Upper lobe of left lung (tissue), 6 donors: ENCODE measurements around the gene ZNF10. TPM values are rescaled to one million over a fixed set of nuclear protein-coding genes. Genes with fewer than 3 reads are reported as not detected.

Experiments
- ATAC-seq, 2 donors: fragments of 200-7000 bp; cut with Tn5 transposase; one replicate each; pipeline ENCODE4 v1.9.1; 2022; ENCODE audit warnings: mild to moderate bottlenecking in 2 of 2, moderate library complexity in 2 of 2; ENCODE audit not compliant: low FRiP score in 2 of 2
- DNase-seq, 2 donors: peaks; one replicate each; pipeline ENCODE4 v3.0.0-alpha.2; 2019 to 2020
- H3K27ac ChIP-seq, 4 donors: fragments of 200-600 bp; sonication (generic); one replicate each; pipeline ENCODE4 v1.5.1; 2016 to 2019
- H3K27me3 ChIP-seq, 4 donors: fragments of 200-600 bp; sonication (generic); one replicate each; pipeline ENCODE4 v1.5.1; 2017 to 2019
- H3K36me3 ChIP-seq, 4 donors: fragments of 200-600 bp; sonication (generic); one replicate each; pipeline ENCODE4 v1.5.1; 2016 to 2019
- H3K4me1 ChIP-seq, 4 donors: fragments of 200-600 bp; sonication (generic); one replicate each; pipeline ENCODE4 v1.5.1; 2018 to 2019
- H3K4me3 ChIP-seq, 4 donors: fragments of 200-600 bp; sonication (generic); one replicate each; pipeline ENCODE4 v1.5.1; 2017 to 2019; ENCODE audit warnings: mild to moderate bottlenecking in 2 of 4, moderate library complexity in 1 of 4
- H3K9me3 ChIP-seq, 4 donors: fragments of 200-600 bp; sonication (generic); one replicate each; pipeline ENCODE4 v1.5.1; 2018 to 2019
- CTCF ChIP-seq, 6 experiments: fragments of 450-650 bp in 4 of 6; fragments of 200-600 bp in 2 of 6; sonication (generic) in 2 of 6; IDR thresholded peaks; one replicate each; pipeline ENCODE4 v1.5.1; 2016 to 2019; ENCODE audit warnings: antibody characterized with exemption in 6 of 6
- EP300 ChIP-seq, 4 donors: sonication (generic); formaldehyde crosslinking; IDR thresholded peaks; one replicate each; pipeline ENCODE4 v1.5.1; 2017; ENCODE audit warnings: antibody characterized with exemption in 4 of 4, control low read depth in 2 of 4
- POLR2A ChIP-seq, 4 donors: fragments of 450-650 bp; IDR thresholded peaks; one replicate each; pipeline ENCODE4 v1.5.1; 2016 to 2017; ENCODE audit warnings: antibody characterized with exemption in 4 of 4, mild to moderate bottlenecking in 2 of 4
- POLR2AphosphoS5 ChIP-seq, 2 donors: sonication (generic); formaldehyde crosslinking; IDR thresholded peaks; one replicate each; pipeline ENCODE4 v1.5.1; 2017; ENCODE audit warnings: antibody characterized with exemption in 2 of 2
- WGBS, 2 donors: methylation state at CpG; one replicate each; pipeline ENCODE4 v1.1.5; 2017 to 2018; 5-methylcytosine and 5-hydroxymethylcytosine counted together
- total RNA-seq, 6 donors: library from RNA; depleted of rRNA in 4 of 6; stranded (reverse); fragments of >200 nt in 4 of 6; gene quantifications; one replicate each; pipeline versions ENCODE4 v1.1.0 to v1.2.1, GENCODE V29; 2016 to 2021
- donor health status: DM: no; HTN: no; CAD: no; lungs with moderate emphysema.
- donor health status: DM: no; HTN: yes; CAD: no; lungs with severe emphysema.

ZNF10 gene
- total RNA-seq, 6 donors from 2014 or later, result 1.1 to 16.8 (median 7.7) TPM

GRCh38 chr12:133145981-133146380, 15.6 kb downstream of the ZNF10 start:
- Histone ChIP-seq H3K27me3 (no peaks in the 10 kb centered on the region), H3K9me3 (peaks cover 60 to 99% (median 94%) of the 10 kb centered on the region in 4 donors), H3K27ac (no peak overlapping the region), H3K4me3 (no peak overlapping the region), H3K4me1 (no peaks in the 10 kb centered on the region), H3K36me3 (peaks cover 12 to 70% (median 41%) of the 10 kb centered on the region in 4 donors)
- WGBS, 2 donors, result 93 to 97% methylated on average over 2 of the region's 2 CpGs
- ATAC-seq (no peak), DNase-seq (no peak)
- TF ChIP-seq POLR2AphosphoS5 (IDR thresholded peaks at IDR 0.05) (no peak), POLR2A (IDR thresholded peaks at IDR 0.05) (no peak), CTCF (IDR thresholded peaks at IDR 0.05) (no peak), EP300 (IDR thresholded peaks at IDR 0.05) (no peak)

- no peak overlapping the region for H3K27ac ChIP-seq
- no peak for DNase-seq
- WGBS, 2 donors, result 93 to 95% methylated on average over 2 of the region's 2 CpGs
- H3K36me3 ChIP-seq, result peaks cover 35 to 62% (median 51%) of the 10 kb centered on the region in 4 donors
- no peak for TF ChIP-seq POLR2AphosphoS5 (IDR thresholded peaks at IDR 0.05)
- TF ChIP-seq EP300 (IDR thresholded peaks at IDR 0.05), result no peak
- no peak for TF ChIP-seq CTCF (IDR thresholded peaks at IDR 0.05)
- TF ChIP-seq POLR2A (IDR thresholded peaks at IDR 0.05), result no peak
- ATAC-seq, result no peak
- H3K9me3 ChIP-seq, result peaks cover 96 to 100% (median 99%) of the 10 kb centered on the region in 4 donors
- no peaks in the 10 kb centered on the region for H3K4me1 ChIP-seq
- H3K27me3 ChIP-seq, result no peaks in the 10 kb centered on the region
- no peak overlapping the region for H3K4me3 ChIP-seq
Measured at GRCh38 chr12:133156125-133156690, 25.8 kb downstream of the ZNF10 start.

GRCh38 chr12:133165776-133166175, 35.3 kb downstream of the ZNF10 start:
- Histone ChIP-seq H3K27me3 (no peaks in the 10 kb centered on the region), H3K27ac (no peak overlapping the region), H3K36me3 (no peaks in the 10 kb centered on the region), H3K4me3 (no peak overlapping the region), H3K4me1 (no peaks in the 10 kb centered on the region), H3K9me3 (peaks cover 32 to 93% (median 47%) of the 10 kb centered on the region in 4 donors)
- no peak for TF ChIP-seq POLR2AphosphoS5 (IDR thresholded peaks at IDR 0.05)
- WGBS, 2 donors, result 87 to 95% methylated on average over 3 of the region's 3 CpGs
- no peak for ATAC-seq
- DNase-seq, result no peak

GRCh38 chr12:133172491-133172890, 42.1 kb downstream of the ZNF10 start:
- TF ChIP-seq POLR2AphosphoS5 (IDR thresholded peaks at IDR 0.05) (no peak), POLR2A (IDR thresholded peaks at IDR 0.05) (no peak), CTCF (IDR thresholded peaks at IDR 0.05) (no peak), EP300 (IDR thresholded peaks at IDR 0.05) (no peak)
- WGBS, 2 donors, result 78 to 84% methylated on average over 1 of the region's 1 CpG

GRCh38 chr12:133174901-133175300, 44.5 kb downstream of the ZNF10 start:
- Histone ChIP-seq H3K4me3 (no peak overlapping the region), H3K4me1 (no peaks in the 10 kb centered on the region), H3K27me3 (no peaks in the 10 kb centered on the region), H3K27ac (no peak overlapping the region), H3K36me3 (no peaks in the 10 kb centered on the region), H3K9me3 (peaks cover 16 to 52% (median 28%) of the 10 kb centered on the region in 4 donors)
- ATAC-seq (no peak), DNase-seq (no peak)
- WGBS, 2 donors, result 81 to 91% methylated on average over 1 of the region's 1 CpG
- TF ChIP-seq CTCF (IDR thresholded peaks at IDR 0.05) (no peak), POLR2A (IDR thresholded peaks at IDR 0.05) (no peak), EP300 (IDR thresholded peaks at IDR 0.05) (no peak), POLR2AphosphoS5 (IDR thresholded peaks at IDR 0.05) (no peak)

More at GRCh38 chr12:133172491-133172890, 42.1 kb downstream of the ZNF10 start:
- Histone ChIP-seq H3K9me3 (peaks cover 16 to 69% (median 28%) of the 10 kb centered on the region in 4 donors), H3K27me3 (no peaks in the 10 kb centered on the region), H3K4me1 (no peaks in the 10 kb centered on the region), H3K36me3 (no peaks in the 10 kb centered on the region), H3K27ac (no peak overlapping the region), H3K4me3 (no peak overlapping the region)
- ATAC-seq (no peak), DNase-seq (no peak)
